Neural crest cell (in vitro differentiated cells): ENCODE results near the gene CAPN11. TPM values are rescaled to one million over a fixed set of nuclear protein-coding genes. Genes with fewer than 3 reads are reported as not detected.

Experiments used
- DNase-seq: peaks from one replicate; pipeline ENCODE4 v3.0.0; 2021; ENCODE audit warnings: low read depth, mixed read lengths, low spot score
- H3K27ac Mint-ChIP-seq: one replicate; pipeline ENCODE4 v1.8.0; 2021; ENCODE audit warnings: mild to moderate bottlenecking, mixed read lengths; ENCODE audit not compliant: unreplicated experiment
- H3K27me3 Mint-ChIP-seq: 2 replicates; pipeline ENCODE4 v1.8.0; 2021; ENCODE audit warnings: low read depth, mild to moderate bottlenecking, mixed read lengths
- H3K36me3 Mint-ChIP-seq: 2 replicates; pipeline ENCODE4 v1.8.0; 2021; ENCODE audit warnings: low read depth, mild to moderate bottlenecking, mixed read lengths
- H3K4me1 Mint-ChIP-seq: 2 replicates; pipeline ENCODE4 v1.8.0; 2021; ENCODE audit warnings: mixed read lengths
- H3K4me3 Mint-ChIP-seq: one replicate; pipeline ENCODE4 v1.8.0; 2021; ENCODE audit warnings: mild to moderate bottlenecking, mixed read lengths
- H3K9me3 Mint-ChIP-seq: 2 replicates; pipeline ENCODE4 v1.8.0; 2021; ENCODE audit warnings: mixed read lengths
- CTCF ChIP-seq: fragments of 200-600 bp; sonication (generic); conservative IDR thresholded peaks from 2 replicates; pipeline ENCODE4 v1.5.0; 2021; ENCODE audit warnings: antibody characterized with exemption, mild to moderate bottlenecking
- total RNA-seq: library from RNA; stranded (reverse); gene quantifications from 2 replicates; pipeline ENCODE4 v1.2.1, GENCODE V29; 2021

The CAPN11 gene
- total RNA-seq, 1 donor from 2014 or later, result not detected

- no peaks in the 10 kb centered on the region for H3K9me3 Mint-ChIP-seq
- no peaks in the 10 kb centered on the region for H3K27me3 Mint-ChIP-seq
- no peak for TF ChIP-seq CTCF
- H3K4me1 Mint-ChIP-seq, result peaks cover 20% of the 10 kb centered on the region
- H3K4me3 Mint-ChIP-seq, result no peak overlapping the region
- H3K36me3 Mint-ChIP-seq, result no peaks in the 10 kb centered on the region
- DNase-seq, result no peak
- no peak overlapping the region for H3K27ac Mint-ChIP-seq
Observed at GRCh38 chr6:44186635-44187025, 28.0 kb downstream of the CAPN11 start.

- DNase-seq, result no peak
- TF ChIP-seq CTCF, result no peak
- peaks cover 26% of the 10 kb centered on the region for H3K4me1 Mint-ChIP-seq
- H3K27ac Mint-ChIP-seq, result no peak overlapping the region
- H3K9me3 Mint-ChIP-seq, result no peaks in the 10 kb centered on the region
- no peak overlapping the region for H3K4me3 Mint-ChIP-seq
- H3K36me3 Mint-ChIP-seq, result no peaks in the 10 kb centered on the region
- no peaks in the 10 kb centered on the region for H3K27me3 Mint-ChIP-seq
Observed at GRCh38 chr6:44188819-44189218, 30.2 kb downstream of the CAPN11 start.

DNA sequence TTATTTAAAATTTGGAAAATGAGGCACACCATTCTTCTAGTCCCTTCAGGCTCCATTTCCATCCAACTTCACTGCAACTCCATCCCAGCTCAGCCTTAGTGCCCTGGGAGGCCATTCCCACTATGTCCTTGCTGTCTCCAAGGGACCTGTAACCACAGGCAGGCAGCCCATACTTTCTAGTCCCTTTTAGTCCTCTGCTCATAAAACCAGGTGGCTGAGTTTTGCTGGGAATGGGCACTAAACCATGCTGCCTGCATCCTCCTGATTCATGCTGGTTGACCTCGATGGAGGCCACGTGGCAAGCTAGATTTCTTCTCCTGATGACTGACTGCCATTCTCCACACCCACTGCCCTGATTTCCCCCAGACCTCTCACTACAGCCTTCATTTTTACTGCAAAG lies 30.6 kb downstream of the CAPN11 start:
- H3K9me3 Mint-ChIP-seq, result no peaks in the 10 kb centered on the region
- no peaks in the 10 kb centered on the region for H3K36me3 Mint-ChIP-seq
- H3K4me3 Mint-ChIP-seq, result no peak overlapping the region
- TF ChIP-seq CTCF, result no peak
- no peak for DNase-seq
- peaks cover 26% of the 10 kb centered on the region for H3K4me1 Mint-ChIP-seq
- no peaks in the 10 kb centered on the region for H3K27me3 Mint-ChIP-seq
- no peak overlapping the region for H3K27ac Mint-ChIP-seq

DNA sequence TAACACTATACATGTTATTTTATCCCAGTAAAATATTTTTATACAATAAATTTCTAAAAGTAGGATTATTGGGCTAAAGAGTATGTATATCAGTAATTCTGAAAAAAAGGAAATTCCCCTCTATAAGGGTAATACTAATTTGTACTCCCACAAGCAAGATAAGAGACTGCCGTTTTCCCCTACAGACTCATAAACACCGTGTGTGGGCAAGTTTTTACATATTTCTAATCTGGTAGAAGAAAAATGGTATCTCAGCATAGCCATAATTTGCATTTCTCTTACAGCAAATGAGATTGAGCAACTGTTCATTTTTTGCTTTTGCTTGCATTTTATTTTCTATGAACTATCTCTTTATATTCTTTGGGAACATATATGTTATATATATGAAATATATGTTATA lies 32.1 kb downstream of the CAPN11 start:
- no peaks in the 10 kb centered on the region for H3K9me3 Mint-ChIP-seq
- no peak overlapping the region for H3K4me3 Mint-ChIP-seq
- no peak for TF ChIP-seq CTCF
- peaks cover 22% of the 10 kb centered on the region for H3K4me1 Mint-ChIP-seq
- H3K27ac Mint-ChIP-seq, result no peak overlapping the region
- peaks cover 3% of the 10 kb centered on the region for H3K27me3 Mint-ChIP-seq
- H3K36me3 Mint-ChIP-seq, result no peaks in the 10 kb centered on the region
- no peak for DNase-seq

GRCh38 chr6:44192428-44193041 lies 33.9 kb downstream of the CAPN11 start:
- DNase-seq, result no peak
- no peak overlapping the region for H3K27ac Mint-ChIP-seq
- peaks cover 3% of the 10 kb centered on the region for H3K27me3 Mint-ChIP-seq
- TF ChIP-seq CTCF, result no peak
- H3K9me3 Mint-ChIP-seq, result no peaks in the 10 kb centered on the region
- peaks cover 7% of the 10 kb centered on the region for H3K4me1 Mint-ChIP-seq
- no peaks in the 10 kb centered on the region for H3K36me3 Mint-ChIP-seq
- H3K4me3 Mint-ChIP-seq, result no peak overlapping the region
